IPS-15b (cell line): ENCODE data around the gene SLC25A21.
"Not testable (repeated sequence)": the region's sequence is repeated elsewhere in the genome, so short reads cannot be mapped to it uniquely, and the experiment has no call there.

Experiments used
- H3K27me3 ChIP-seq: one replicate; pipeline ENCODE4 v1.6.1; 2013; ENCODE audit warnings: low read length; ENCODE audit not compliant: control insufficient read depth, insufficient read depth
- H3K36me3 ChIP-seq: one replicate; pipeline ENCODE4 v1.6.1; 2013; ENCODE audit warnings: low read length; ENCODE audit not compliant: control insufficient read depth, insufficient read depth
- H3K4me1 ChIP-seq: one replicate; pipeline ENCODE4 v1.6.1; 2013; ENCODE audit warnings: mild to moderate bottlenecking, low read length; ENCODE audit not compliant: control insufficient read depth, insufficient read depth
- H3K4me3 ChIP-seq: one replicate; pipeline ENCODE4 v1.5.1; 2013; ENCODE audit warnings: low read depth, low read length
- H3K9ac ChIP-seq: one replicate; pipeline ENCODE4 v1.6.1; 2013; ENCODE audit warnings: low read depth, mild to moderate bottlenecking, low read length
- H3K9me3 ChIP-seq: one replicate; pipeline ENCODE4 v1.6.1; 2013; ENCODE audit warnings: mild to moderate bottlenecking, low read length; ENCODE audit not compliant: control insufficient read depth, insufficient read depth

SLC25A21 gene

DNA sequence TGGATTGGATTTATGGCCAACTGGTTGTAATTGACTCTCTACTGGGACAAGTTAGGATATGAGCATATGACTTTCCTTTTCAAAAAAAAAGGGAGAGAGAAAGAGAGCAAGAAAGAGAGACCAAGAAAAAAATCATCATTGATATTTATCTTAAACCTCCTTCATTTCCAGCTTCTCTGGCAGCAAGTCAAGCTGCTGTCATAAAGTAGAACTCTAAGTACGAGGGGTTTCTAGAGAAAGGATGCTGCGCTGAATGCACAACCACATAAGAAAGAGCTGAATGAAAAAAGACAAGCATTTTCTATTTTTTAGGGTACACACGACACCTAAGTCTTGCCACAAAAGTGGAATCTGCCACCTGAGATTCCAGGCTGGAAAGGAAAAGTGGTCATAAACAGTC, 182.6 kb downstream of the SLC25A21 start:
- Histone ChIP-seq H3K27me3 (no peaks in the 10 kb centered on the region), H3K9me3 (no peaks in the 10 kb centered on the region), H3K36me3 (no peaks in the 10 kb centered on the region), H3K4me1 (no peaks in the 10 kb centered on the region), H3K4me3 (no peak overlapping the region), H3K9ac (no peak overlapping the region)

GRCh38 chr14:36988989-36989388, 183.4 kb downstream of the SLC25A21 start:
- Histone ChIP-seq H3K9me3 (no peaks in the 10 kb centered on the region), H3K4me3 (no peak overlapping the region), H3K36me3 (no peaks in the 10 kb centered on the region), H3K9ac (no peak overlapping the region), H3K27me3 (no peaks in the 10 kb centered on the region), H3K4me1 (no peaks in the 10 kb centered on the region)

DNA sequence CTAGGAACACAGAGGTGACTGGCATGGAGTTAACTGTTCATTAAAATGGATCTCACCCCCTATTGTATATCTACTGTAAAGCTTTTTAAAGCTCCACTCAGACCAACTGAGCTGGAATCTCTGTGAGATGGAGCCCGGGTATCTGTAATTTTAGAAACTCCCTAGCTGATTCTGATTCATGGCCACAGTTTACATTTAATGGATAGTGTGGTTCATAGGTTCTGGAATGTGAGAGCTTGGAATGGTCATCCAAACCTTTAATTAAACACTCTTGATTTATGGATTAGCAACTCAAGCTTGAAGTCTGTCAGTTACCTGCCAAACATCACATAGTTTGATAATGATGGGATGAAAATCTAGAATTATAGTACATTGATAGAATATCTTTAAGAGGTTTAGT, 183.8 kb downstream of the SLC25A21 start:
- H3K4me3 ChIP-seq, result no peak overlapping the region
- no peaks in the 10 kb centered on the region for H3K27me3 ChIP-seq
- no peak overlapping the region for H3K9ac ChIP-seq
- no peaks in the 10 kb centered on the region for H3K4me1 ChIP-seq
- no peaks in the 10 kb centered on the region for H3K36me3 ChIP-seq
- no peaks in the 10 kb centered on the region for H3K9me3 ChIP-seq

DNA sequence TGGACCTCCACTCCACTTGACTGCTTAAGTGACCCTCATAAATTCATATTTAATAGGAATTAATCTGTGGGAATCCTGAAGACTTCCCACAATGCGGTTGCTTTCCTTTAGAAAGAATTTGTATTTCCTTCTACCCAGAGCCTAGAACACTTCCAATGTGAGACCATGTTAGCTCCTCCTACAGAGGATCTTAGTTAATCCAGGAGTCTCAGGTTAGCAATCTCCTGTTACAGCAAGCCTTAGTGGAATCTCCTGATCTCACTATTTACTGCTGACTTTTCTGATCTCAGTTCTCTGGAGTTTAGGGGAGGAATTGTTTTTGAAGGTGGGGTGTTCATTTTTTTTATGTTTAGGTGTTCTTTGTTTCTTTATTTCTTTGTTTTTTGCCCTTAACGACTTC, 186.0 kb downstream of the SLC25A21 start:
- no peaks in the 10 kb centered on the region for H3K9me3 ChIP-seq
- no peak overlapping the region for H3K4me3 ChIP-seq
- no peak overlapping the region for H3K9ac ChIP-seq
- H3K4me1 ChIP-seq, result no peaks in the 10 kb centered on the region
- no peaks in the 10 kb centered on the region for H3K36me3 ChIP-seq
- H3K27me3 ChIP-seq, result no peaks in the 10 kb centered on the region

DNA sequence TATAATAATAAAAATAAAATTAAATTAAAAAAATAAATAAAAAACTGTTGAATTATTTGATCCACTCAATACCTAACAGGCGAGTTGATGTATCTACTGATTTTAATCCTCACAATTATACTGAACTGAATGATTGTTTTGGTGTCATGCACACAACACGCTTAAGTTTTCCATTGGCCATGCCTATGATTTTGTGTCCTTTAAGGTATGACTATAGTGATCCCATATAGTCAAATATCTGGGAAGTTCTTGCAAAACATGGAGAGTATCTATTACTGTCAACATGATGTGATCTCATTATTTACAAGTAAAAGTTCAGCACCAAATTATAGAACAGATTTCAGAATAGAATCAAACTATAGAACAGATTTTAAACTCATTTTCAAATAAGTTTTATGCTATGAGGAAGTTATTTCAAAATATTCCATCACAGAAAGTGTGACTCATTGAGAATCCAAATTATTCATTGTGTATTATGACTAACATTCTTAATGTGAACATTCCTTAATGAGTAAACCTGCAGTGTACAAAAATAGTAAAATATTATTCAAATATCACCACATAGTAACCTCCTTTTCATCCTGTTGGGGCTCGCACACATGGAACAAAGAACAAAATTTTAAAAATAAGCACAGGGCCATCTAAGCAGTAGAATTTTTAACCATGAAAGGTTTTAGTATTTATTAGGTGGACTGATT, 190.4 kb downstream of the SLC25A21 start:
- no peaks in the 10 kb centered on the region for H3K27me3 ChIP-seq

GRCh38 chr14:36980413-36980812, 192.0 kb downstream of the SLC25A21 start:
- not testable (repeated sequence) for H3K9ac ChIP-seq, H3K4me1 ChIP-seq, H3K36me3 ChIP-seq, H3K4me3 ChIP-seq, H3K27me3 ChIP-seq, H3K9me3 ChIP-seq

More for the DNA sequence above, 190.4 kb downstream of the SLC25A21 start:
- H3K4me1 ChIP-seq, result no peaks in the 10 kb centered on the region
- H3K4me3 ChIP-seq, result no peak overlapping the region
- no peaks in the 10 kb centered on the region for H3K9me3 ChIP-seq
- H3K36me3 ChIP-seq, result no peaks in the 10 kb centered on the region
- H3K9ac ChIP-seq, result no peak overlapping the region

DNA sequence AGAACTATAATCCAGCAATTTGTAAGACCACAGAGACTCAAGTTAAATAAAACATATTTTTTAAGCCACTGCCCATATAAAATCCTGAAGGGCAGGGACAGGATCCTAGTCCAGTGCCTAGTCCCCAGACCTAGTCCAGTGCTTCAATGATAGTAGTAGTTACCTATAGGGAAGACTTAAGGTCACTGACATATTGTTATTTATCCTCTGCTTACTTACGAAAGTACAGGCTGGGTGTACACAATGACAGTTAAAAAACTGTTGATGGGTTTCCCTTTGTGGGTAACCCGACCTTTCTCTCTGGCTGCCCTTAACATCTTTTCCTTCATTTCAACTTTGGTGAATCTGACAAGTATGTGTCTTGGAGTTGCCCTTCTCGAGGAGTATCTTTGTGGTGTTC, 192.5 kb downstream of the SLC25A21 start:
- Histone ChIP-seq H3K36me3 (no peaks in the 10 kb centered on the region), H3K9ac (no peak overlapping the region), H3K27me3 (no peaks in the 10 kb centered on the region), H3K9me3 (no peaks in the 10 kb centered on the region), H3K4me3 (no peak overlapping the region), H3K4me1 (no peaks in the 10 kb centered on the region)

- Histone ChIP-seq H3K27me3 (no peaks in the 10 kb centered on the region), H3K36me3 (no peaks in the 10 kb centered on the region), H3K9ac (no peak overlapping the region), H3K4me1 (no peaks in the 10 kb centered on the region), H3K4me3 (no peak overlapping the region), H3K9me3 (no peaks in the 10 kb centered on the region)
Measured at GRCh38 chr14:36976571-36977023, 195.8 kb downstream of the SLC25A21 start.

DNA sequence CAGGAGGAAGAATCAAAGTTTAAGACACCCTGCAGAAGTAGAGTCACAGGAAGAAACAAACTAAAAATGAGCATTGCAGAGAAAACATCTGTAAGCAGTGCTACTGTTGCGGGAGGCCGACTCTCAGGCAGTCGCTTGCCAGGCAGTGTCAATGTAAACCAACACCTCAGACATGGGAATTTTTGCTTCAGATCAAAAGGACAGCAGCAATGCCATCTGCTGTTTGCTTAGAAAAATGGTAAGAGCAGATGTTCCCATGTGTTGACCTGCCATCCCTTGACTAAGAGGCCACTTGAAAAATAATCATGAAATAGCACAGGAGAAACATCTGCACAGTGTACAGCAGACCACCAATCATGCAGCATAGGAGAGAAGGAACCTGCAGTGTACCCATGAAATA, 196.6 kb downstream of the SLC25A21 start:
- no peaks in the 10 kb centered on the region for H3K27me3 ChIP-seq
- no peaks in the 10 kb centered on the region for H3K4me1 ChIP-seq
- H3K36me3 ChIP-seq, result no peaks in the 10 kb centered on the region
- no peak overlapping the region for H3K4me3 ChIP-seq
- no peaks in the 10 kb centered on the region for H3K9me3 ChIP-seq
- H3K9ac ChIP-seq, result no peak overlapping the region

DNA sequence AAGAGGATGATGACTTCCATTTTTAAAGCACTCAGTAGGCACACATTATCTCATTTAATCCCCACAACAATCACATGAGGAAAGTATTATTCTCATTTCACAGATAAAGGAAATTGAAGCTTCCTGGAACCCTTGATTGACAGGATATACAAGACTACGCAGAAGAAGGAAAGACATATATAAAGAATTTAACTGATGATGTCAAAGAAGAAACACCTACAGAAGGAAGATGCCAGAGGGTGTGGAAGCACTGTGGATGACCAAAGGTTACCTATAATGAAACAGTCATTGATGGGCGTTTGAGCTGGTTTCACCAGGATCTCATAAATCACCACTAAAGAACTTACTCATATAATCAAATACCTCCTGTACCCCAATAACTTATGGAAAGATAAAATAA, 197.4 kb downstream of the SLC25A21 start:
- Histone ChIP-seq H3K4me3 (no peak overlapping the region), H3K9me3 (no peaks in the 10 kb centered on the region), H3K4me1 (no peaks in the 10 kb centered on the region), H3K27me3 (no peaks in the 10 kb centered on the region), H3K36me3 (no peaks in the 10 kb centered on the region), H3K9ac (no peak overlapping the region)

GRCh38 chr14:36973806-36974442, 198.5 kb downstream of the SLC25A21 start:
- Histone ChIP-seq H3K4me3 (no peak overlapping the region), H3K9me3 (no peaks in the 10 kb centered on the region), H3K9ac (no peak overlapping the region)

DNA sequence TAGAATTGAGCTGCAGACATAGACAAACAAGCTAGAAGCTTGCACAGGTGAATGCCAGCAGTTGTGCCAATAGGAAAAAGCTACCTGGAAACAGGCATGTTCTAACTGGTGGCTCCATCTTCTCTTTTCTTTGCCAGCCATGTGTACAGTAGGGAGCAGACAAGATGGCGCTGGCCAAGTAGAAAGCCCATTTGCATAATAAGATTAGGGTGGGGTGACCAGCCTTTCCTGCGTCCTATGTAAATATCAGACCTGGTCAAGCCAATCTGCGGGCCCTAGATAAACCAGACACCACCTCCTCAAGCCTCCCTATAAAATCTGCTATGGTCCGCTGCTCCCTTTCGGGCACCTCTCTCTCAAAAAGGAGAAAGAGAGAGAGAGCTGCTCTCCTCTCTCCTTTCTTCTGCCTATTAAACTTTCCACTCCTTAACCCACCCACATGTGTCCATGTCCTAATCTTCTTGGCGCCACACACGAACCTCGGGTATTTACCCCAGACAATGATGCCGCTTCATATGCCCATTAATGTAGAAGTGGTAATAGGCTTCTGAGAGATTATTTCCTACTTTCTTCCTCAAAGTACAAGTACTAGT, 201.0 kb downstream of the SLC25A21 start:
- H3K9ac ChIP-seq, result no peak overlapping the region
- H3K4me1 ChIP-seq, result no peaks in the 10 kb centered on the region
- H3K4me3 ChIP-seq, result no peak overlapping the region
- no peaks in the 10 kb centered on the region for H3K36me3 ChIP-seq
- H3K9me3 ChIP-seq, result no peaks in the 10 kb centered on the region
- H3K27me3 ChIP-seq, result no peaks in the 10 kb centered on the region

More at GRCh38 chr14:36973806-36974442, 198.5 kb downstream of the SLC25A21 start:
- Histone ChIP-seq H3K36me3 (no peaks in the 10 kb centered on the region), H3K4me1 (no peaks in the 10 kb centered on the region), H3K27me3 (no peaks in the 10 kb centered on the region)
